HepG2 (cell line): Measurements from ENCODE around the gene ADGRF5. TPM values are rescaled to one million over a fixed set of nuclear protein-coding genes. Genes with fewer than 3 reads are reported as not detected.

Source experiments
- JARID2 ChIP-seq: sonication (generic); formaldehyde crosslinking; IDR thresholded peaks from 2 replicates; pipeline ENCODE4 v1.8.1; 2023; ENCODE audit warnings: missing genetic modification reagents, inconsistent platforms; ENCODE audit not compliant: insufficient replicate concordance
- ZNF790 ChIP-seq: sonication (generic); formaldehyde crosslinking; IDR thresholded peaks from 2 replicates; pipeline ENCODE4 v1.8.0; 2022; ENCODE audit warnings: missing genetic modification reagents, mild to moderate bottlenecking, borderline replicate concordance
- polyA plus RNA-seq, 8 experiments: library from polyadenylated mRNA; depleted of rRNA in 3 of 8; stranded (reverse) in 7 of 8; unstranded in 1 of 8; fragments of >200 nt; fragmentation: Illumina TruSeq in 4 of 8; extraction: Trizol in 4 of 8; gene quantifications; 2 replicates each; pipeline versions ENCODE4 v1.2.1 to v1.2.3, GENCODE V29; 2011 to 2016; ENCODE audit warnings: low read depth in 4 of 8, missing spikeins in 1 of 8, mixed read lengths in 1 of 8; ENCODE audit not compliant: insufficient read depth in 1 of 8
- total RNA-seq, 5 experiments: library from RNA; depleted of rRNA; stranded (reverse); fragments of >200 nt; fragmentation: Illumina TruSeq; extraction: Trizol; gene quantifications; 2 replicates each; pipeline ENCODE4 v1.2.3, GENCODE V29; 2016; ENCODE audit warnings: low read depth in 1 of 5
- TF ChIP-seq, protein P1 (sequence below): sonication (generic); formaldehyde crosslinking; IDR thresholded peaks from 2 replicates; pipeline ENCODE4 v1.5.0; 2020; ENCODE audit warnings: mild to moderate bottlenecking, missing genetic modification reagents
- TF ChIP-seq, protein P2 (sequence below): sonication (generic); formaldehyde crosslinking; IDR thresholded peaks from 2 replicates; pipeline ENCODE4 v1.4.0; 2020; ENCODE audit warnings: mild to moderate bottlenecking, missing genetic modification reagents, borderline replicate concordance
- TF ChIP-seq, protein P3 (sequence below), 2 experiments: sonication (generic) in 1 of 2; formaldehyde crosslinking in 1 of 2; IDR thresholded peaks; 2 replicates each; pipeline versions ENCODE4 v1.5.1 to v1.6.1; 2011 to 2020; ENCODE audit warnings: borderline replicate concordance in 1 of 2, low read depth in 1 of 2, low read length in 1 of 2, mild to moderate bottlenecking in 1 of 2, missing genetic modification reagents in 1 of 2, moderate library complexity in 1 of 2
- TF ChIP-seq, protein P4 (sequence below): sonication (generic); formaldehyde crosslinking; conservative IDR thresholded peaks from 2 replicates; pipeline ENCODE4 v1.8.1; 2023; ENCODE audit warnings: missing genetic modification reagents

ADGRF5 gene
- total and polyA plus RNA-seq, 2 of the 13 experiments (the other 11 are each of a cell fraction or from before 2014, with no cell fraction given) = not detected

DNA sequence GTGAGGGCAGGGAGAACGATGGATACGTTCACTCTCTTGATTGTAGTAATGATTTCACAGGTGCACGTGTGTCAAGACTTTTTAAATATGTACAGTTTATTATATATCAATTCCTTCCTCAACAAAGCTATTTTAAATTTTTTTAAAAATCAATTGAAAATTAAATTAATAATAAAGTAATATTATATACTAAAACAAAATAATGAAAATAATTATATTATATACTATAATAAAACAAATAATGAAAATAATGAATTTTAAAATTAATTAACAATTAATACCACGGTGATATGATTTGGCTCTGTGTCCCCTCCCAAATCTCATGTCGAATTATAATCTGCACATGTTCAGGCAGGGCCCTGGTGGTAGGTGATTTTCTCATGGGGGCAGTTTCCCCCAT is 42.7 kb downstream of the ADGRF5 start (continued):
- TF ChIP-seq, protein P1, sequence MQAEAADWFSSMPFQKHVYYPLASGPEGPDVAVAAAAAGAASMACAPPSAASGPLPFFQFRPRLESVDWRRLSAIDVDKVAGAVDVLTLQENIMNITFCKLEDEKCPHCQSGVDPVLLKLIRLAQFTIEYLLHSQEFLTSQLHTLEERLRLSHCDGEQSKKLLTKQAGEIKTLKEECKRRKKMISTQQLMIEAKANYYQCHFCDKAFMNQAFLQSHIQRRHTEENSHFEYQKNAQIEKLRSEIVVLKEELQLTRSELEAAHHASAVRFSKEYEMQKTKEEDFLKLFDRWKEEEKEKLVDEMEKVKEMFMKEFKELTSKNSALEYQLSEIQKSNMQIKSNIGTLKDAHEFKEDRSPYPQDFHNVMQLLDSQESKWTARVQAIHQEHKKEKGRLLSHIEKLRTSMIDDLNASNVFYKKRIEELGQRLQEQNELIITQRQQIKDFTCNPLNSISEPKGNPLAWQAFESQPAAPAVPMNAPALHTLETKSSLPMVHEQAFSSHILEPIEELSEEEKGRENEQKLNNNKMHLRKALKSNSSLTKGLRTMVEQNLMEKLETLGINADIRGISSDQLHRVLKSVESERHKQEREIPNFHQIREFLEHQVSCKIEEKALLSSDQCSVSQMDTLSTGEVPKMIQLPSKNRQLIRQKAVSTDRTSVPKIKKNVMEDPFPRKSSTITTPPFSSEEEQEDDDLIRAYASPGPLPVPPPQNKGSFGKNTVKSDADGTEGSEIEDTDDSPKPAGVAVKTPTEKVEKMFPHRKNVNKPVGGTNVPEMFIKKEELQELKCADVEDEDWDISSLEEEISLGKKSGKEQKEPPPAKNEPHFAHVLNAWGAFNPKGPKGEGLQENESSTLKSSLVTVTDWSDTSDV = no peak
- TF ChIP-seq JARID2 (CRISPR knock-in tag) (no peak), ZNF790 (CRISPR knock-in tag) (no peak)
- TF ChIP-seq, protein P2, sequence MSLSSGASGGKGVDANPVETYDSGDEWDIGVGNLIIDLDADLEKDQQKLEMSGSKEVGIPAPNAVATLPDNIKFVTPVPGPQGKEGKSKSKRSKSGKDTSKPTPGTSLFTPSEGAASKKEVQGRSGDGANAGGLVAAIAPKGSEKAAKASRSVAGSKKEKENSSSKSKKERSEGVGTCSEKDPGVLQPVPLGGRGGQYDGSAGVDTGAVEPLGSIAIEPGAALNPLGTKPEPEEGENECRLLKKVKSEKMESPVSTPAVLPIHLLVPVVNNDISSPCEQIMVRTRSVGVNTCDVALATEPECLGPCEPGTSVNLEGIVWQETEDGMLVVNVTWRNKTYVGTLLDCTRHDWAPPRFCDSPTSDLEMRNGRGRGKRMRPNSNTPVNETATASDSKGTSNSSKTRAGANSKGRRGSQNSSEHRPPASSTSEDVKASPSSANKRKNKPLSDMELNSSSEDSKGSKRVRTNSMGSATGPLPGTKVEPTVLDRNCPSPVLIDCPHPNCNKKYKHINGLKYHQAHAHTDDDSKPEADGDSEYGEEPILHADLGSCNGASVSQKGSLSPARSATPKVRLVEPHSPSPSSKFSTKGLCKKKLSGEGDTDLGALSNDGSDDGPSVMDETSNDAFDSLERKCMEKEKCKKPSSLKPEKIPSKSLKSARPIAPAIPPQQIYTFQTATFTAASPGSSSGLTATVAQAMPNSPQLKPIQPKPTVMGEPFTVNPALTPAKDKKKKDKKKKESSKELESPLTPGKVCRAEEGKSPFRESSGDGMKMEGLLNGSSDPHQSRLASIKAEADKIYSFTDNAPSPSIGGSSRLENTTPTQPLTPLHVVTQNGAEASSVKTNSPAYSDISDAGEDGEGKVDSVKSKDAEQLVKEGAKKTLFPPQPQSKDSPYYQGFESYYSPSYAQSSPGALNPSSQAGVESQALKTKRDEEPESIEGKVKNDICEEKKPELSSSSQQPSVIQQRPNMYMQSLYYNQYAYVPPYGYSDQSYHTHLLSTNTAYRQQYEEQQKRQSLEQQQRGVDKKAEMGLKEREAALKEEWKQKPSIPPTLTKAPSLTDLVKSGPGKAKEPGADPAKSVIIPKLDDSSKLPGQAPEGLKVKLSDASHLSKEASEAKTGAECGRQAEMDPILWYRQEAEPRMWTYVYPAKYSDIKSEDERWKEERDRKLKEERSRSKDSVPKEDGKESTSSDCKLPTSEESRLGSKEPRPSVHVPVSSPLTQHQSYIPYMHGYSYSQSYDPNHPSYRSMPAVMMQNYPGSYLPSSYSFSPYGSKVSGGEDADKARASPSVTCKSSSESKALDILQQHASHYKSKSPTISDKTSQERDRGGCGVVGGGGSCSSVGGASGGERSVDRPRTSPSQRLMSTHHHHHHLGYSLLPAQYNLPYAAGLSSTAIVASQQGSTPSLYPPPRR = no peak
- TF ChIP-seq, protein P3, sequence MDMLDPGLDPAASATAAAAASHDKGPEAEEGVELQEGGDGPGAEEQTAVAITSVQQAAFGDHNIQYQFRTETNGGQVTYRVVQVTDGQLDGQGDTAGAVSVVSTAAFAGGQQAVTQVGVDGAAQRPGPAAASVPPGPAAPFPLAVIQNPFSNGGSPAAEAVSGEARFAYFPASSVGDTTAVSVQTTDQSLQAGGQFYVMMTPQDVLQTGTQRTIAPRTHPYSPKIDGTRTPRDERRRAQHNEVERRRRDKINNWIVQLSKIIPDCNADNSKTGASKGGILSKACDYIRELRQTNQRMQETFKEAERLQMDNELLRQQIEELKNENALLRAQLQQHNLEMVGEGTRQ (IDR thresholded peaks at IDR 0.05; ENCODE audit: low read depth, low read length) = no peak
- TF ChIP-seq, protein P3 (CRISPR knock-in tag; IDR thresholded peaks at IDR 0.05; ENCODE audit: borderline replicate concordance) = no peak
- TF ChIP-seq, protein P4, sequence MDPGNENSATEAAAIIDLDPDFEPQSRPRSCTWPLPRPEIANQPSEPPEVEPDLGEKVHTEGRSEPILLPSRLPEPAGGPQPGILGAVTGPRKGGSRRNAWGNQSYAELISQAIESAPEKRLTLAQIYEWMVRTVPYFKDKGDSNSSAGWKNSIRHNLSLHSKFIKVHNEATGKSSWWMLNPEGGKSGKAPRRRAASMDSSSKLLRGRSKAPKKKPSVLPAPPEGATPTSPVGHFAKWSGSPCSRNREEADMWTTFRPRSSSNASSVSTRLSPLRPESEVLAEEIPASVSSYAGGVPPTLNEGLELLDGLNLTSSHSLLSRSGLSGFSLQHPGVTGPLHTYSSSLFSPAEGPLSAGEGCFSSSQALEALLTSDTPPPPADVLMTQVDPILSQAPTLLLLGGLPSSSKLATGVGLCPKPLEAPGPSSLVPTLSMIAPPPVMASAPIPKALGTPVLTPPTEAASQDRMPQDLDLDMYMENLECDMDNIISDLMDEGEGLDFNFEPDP (CRISPR knock-in tag) = no peak
